ENCODE measurements around the gene NANOG. TPM values are rescaled to one million over a fixed set of nuclear protein-coding genes. Genes with fewer than 3 reads are reported as not detected.

Gene NANOG
- total and polyA plus RNA-seq, 2 experiments from 2014 or later, result 48.5 to 134 TPM

GRCh38 chr12:7749442-7749841 lies 39.8 kb upstream of the NANOG start (continued):
- no peak for TF ChIP-seq ZNF462 (CRISPR knock-in tag; IDR thresholded peaks at IDR 0.05)

DNA sequence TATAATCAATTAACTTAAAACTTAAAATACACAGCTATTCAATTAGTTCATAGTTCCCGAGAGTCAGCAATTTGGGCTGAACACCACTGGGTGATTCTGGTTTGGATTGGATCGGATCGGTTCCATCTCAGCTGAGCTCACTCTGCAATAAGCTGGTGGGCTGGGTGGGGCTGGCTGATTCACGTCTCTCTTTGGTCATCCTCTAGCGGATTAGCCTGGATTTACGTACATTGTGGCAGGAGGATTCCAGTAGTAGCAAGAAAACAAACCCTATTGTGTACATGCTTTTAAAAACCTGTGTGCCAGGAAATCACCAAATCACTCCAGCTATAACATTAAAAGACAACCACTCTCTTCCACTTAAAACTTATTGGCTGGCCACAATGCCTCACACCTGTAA lies 38.9 kb upstream of the NANOG start:
- H3K27ac Mint-ChIP-seq, result no peak overlapping the region
- TF ChIP-seq ETS1 (IDR thresholded peaks at IDR 0.05) (no peak), POLR2AphosphoS5 (IDR thresholded peaks at IDR 0.05; ENCODE audit: low read depth) (no peak), EZH2phosphoT487 (IDR thresholded peaks at IDR 0.05; ENCODE audit: unreplicated experiment) (no peak), ZNF462 (CRISPR knock-in tag; IDR thresholded peaks at IDR 0.05) (no peak), EZH2 (IDR thresholded peaks at IDR 0.05; ENCODE audit: low read depth, unreplicated experiment) (no peak), ZNF114 (CRISPR knock-in tag; IDR thresholded peaks at IDR 0.05) (no peak)

More for the DNA sequence above, 38.9 kb upstream of the NANOG start:
- DNase-seq (ENCODE audit: low spot score) (no peak), ATAC-seq (peak; percentile 32; the same call in 1 of the 3 replicates)
- Histone ChIP-seq H2AFZ (0 out of 2 replicates have a peak overlapping the region, but pooled peaks have one; percentile 52), H3K4me3 (no peak overlapping the region), H4K20me1 (replicated peaks; ENCODE audit: insufficient read depth) (no peaks in the 10 kb centered on the region), H3K27ac (ENCODE audit: low read depth) (peak overlapping the region; percentile 45; the same call in 1 of the 2 replicates), H3K79me2 (replicated peaks; ENCODE audit: insufficient read depth) (no peaks in the 10 kb centered on the region), H3K9me2 (ENCODE audit: insufficient read depth) (no peaks in the 10 kb centered on the region), H3K27me3 (ENCODE audit: insufficient read depth) (no peaks in the 10 kb centered on the region), H3K4me1 (ENCODE audit: insufficient read depth) (no peaks in the 10 kb centered on the region), H3K4me2 (no peak overlapping the region), H3F3A (replicated peaks; ENCODE audit: low read depth) (peaks cover 7% of the 10 kb centered on the region; the same call in 1 of the 2 replicates), H3K36me3 (ENCODE audit: insufficient read depth) (no peaks in the 10 kb centered on the region)
- peaks cover 11% of the 10 kb centered on the region for H3K9me3 Mint-ChIP-seq
- peaks cover 10% of the 10 kb centered on the region for H3K36me3 Mint-ChIP-seq (ENCODE audit: low read depth)
- peaks cover 6% of the 10 kb centered on the region; the same call in 1 of the 3 replicates for H3K4me1 Mint-ChIP-seq
- H3K4me3 Mint-ChIP-seq, result no peak overlapping the region
- H3K27me3 Mint-ChIP-seq (ENCODE audit: insufficient read depth, low read depth, poor library complexity), result peaks cover 8% of the 10 kb centered on the region

Data from GM23338 (cell line).